Tibial artery (tissue), 4 donors: ENCODE data around the gene GRIA4.

Source experiments
- DNase-seq, 2 donors: peaks; one replicate each; pipeline ENCODE4 v3.0.0-alpha.2; 2019
- H3K27ac ChIP-seq, 2 donors: fragments of 200-600 bp; sonication (generic) in 1 of 2; 1 replicate in 1 of 2; 2 replicates in 1 of 2; pipeline ENCODE4 v1.5.1; 2018 to 2019; ENCODE audit warnings: mild to moderate bottlenecking in 1 of 2
- H3K27me3 ChIP-seq, 2 donors: fragments of 200-600 bp; sonication (generic) in 1 of 2; one replicate each; pipeline versions ENCODE4 v1.5.1 to v1.6.0; 2016 to 2019
- H3K36me3 ChIP-seq, 3 donors: fragments of 200-600 bp; sonication (generic) in 2 of 3; one replicate each; pipeline ENCODE4 v1.5.1; 2016 to 2019; ENCODE audit warnings: mild to moderate bottlenecking in 2 of 3
- H3K4me1 ChIP-seq, 4 donors: fragments of 200-600 bp; sonication (generic) in 2 of 4; 1 replicate in 3 of 4; 2 replicates in 1 of 4; pipeline ENCODE4 v1.5.1; 2016 to 2019
- H3K4me3 ChIP-seq, 2 donors: fragments of 200-600 bp; sonication (generic) in 1 of 2; 1 replicate in 1 of 2; 2 replicates in 1 of 2; pipeline ENCODE4 v1.5.1; 2018 to 2019; ENCODE audit warnings: mild to moderate bottlenecking in 2 of 2
- H3K9me3 ChIP-seq, 3 donors: fragments of 200-600 bp; sonication (generic) in 1 of 3; one replicate each; pipeline ENCODE4 v1.5.1; 2016 to 2019
- intact Hi-C: fragments of 100-400 bp; cut with DNase I; formaldehyde crosslinking; loops from one replicate; pipeline ENCODE4 v1.15.0; 2023; ENCODE audit warnings: low total_unique reads
- TF ChIP-seq, protein P1 (sequence below), 2 experiments: fragments of 200-600 bp in 1 of 2; fragments of 450-650 bp in 1 of 2; IDR thresholded peaks; one replicate each; pipeline ENCODE4 v1.5.1; 2017 to 2019; ENCODE audit warnings: antibody characterized with exemption in 2 of 2, mild to moderate bottlenecking in 1 of 2, moderate library complexity in 1 of 2

GRIA4 gene

DNA sequence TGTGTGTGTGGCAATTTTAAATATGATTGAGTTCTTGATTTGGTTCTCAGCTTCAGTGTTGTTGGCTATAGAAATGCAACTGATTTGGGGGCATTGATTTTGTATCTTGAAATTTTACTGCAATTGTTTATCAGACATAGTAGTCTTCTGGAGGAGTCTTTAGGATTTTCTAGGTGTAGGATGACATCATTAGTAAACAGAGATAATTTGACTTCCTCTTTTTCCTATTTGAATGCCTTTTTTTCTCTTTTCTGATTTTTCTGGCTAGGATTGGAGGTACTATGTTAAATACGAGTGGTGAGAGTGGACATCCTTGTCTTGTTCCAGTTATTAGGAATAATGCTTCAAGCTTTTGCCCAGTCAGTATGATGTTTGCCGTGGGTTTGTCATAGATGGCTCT is 287.3 kb downstream of the GRIA4 start:
- TF ChIP-seq, protein P1, sequence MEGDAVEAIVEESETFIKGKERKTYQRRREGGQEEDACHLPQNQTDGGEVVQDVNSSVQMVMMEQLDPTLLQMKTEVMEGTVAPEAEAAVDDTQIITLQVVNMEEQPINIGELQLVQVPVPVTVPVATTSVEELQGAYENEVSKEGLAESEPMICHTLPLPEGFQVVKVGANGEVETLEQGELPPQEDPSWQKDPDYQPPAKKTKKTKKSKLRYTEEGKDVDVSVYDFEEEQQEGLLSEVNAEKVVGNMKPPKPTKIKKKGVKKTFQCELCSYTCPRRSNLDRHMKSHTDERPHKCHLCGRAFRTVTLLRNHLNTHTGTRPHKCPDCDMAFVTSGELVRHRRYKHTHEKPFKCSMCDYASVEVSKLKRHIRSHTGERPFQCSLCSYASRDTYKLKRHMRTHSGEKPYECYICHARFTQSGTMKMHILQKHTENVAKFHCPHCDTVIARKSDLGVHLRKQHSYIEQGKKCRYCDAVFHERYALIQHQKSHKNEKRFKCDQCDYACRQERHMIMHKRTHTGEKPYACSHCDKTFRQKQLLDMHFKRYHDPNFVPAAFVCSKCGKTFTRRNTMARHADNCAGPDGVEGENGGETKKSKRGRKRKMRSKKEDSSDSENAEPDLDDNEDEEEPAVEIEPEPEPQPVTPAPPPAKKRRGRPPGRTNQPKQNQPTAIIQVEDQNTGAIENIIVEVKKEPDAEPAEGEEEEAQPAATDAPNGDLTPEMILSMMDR (IDR thresholded peaks at IDR 0.05): no peak
- Histone ChIP-seq H3K36me3 (no peaks in the 10 kb centered on the region), H3K9me3 (no peaks in the 10 kb centered on the region), H3K27ac (no peak overlapping the region), H3K4me3 (no peak overlapping the region), H3K4me1 (no peaks in the 10 kb centered on the region), H3K27me3 (no peaks in the 10 kb centered on the region)
- no peak for DNase-seq
- intact Hi-C loops: no loop called here

DNA sequence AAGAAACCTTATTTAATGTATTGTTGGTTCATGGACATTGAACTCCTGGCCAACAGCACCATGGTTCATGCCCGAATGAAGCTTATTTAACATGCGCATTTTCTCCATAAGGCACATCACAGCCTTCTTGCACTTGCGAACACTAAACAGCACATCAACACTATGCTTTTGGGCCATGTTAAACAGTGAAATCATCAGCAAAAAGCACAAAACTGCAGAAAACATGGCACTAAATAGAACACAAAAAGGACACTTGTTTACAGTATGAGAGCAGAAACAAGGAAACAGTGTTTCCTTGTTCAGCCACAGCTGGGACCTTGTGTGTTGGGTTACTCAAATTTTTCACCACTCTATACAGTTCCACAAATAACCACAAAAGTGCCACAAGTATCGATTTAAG is 289.9 kb downstream of the GRIA4 start:
- DNase-seq: no peak
- no peaks in the 10 kb centered on the region for H3K9me3 ChIP-seq
- intact Hi-C loops: no loop called here
- no peaks in the 10 kb centered on the region for H3K27me3 ChIP-seq
- H3K27ac ChIP-seq: no peak overlapping the region
- H3K4me3 ChIP-seq: no peak overlapping the region
- H3K36me3 ChIP-seq: no peaks in the 10 kb centered on the region
- H3K4me1 ChIP-seq: no peaks in the 10 kb centered on the region
- TF ChIP-seq, protein P1 (IDR thresholded peaks at IDR 0.05): no peak

DNA sequence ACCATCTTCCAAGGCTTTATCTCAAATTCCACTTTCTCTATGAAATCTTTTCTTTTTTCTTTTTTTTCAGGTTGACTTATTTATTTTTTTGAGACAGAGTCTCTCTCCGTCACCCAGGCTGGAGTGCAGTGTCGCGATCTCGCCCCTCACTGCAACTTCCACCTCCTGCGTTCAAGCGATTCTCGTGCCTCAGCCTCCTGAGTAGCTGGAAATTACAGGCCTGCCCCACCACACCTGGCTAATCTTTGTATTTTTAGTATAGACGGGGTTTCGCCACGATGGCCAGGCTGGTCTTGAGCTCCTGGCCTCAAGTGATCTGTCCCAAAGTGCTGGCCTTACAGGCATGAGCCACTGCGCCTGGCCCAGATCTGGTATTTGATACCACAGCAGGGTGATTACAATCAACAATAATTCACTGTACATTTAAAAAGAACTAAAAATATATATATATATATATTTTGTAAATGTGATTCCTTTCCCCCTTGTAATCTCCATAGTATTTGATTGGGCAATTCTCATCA is 290.7 kb downstream of the GRIA4 start:
- Histone ChIP-seq H3K4me1 (no peaks in the 10 kb centered on the region), H3K36me3 (no peaks in the 10 kb centered on the region), H3K27me3 (no peaks in the 10 kb centered on the region), H3K4me3 (no peak overlapping the region), H3K27ac (no peak overlapping the region), H3K9me3 (no peaks in the 10 kb centered on the region)
- TF ChIP-seq, protein P1 (IDR thresholded peaks at IDR 0.05): no peak
- intact Hi-C loops: no loop called here
- DNase-seq: no peak

DNA sequence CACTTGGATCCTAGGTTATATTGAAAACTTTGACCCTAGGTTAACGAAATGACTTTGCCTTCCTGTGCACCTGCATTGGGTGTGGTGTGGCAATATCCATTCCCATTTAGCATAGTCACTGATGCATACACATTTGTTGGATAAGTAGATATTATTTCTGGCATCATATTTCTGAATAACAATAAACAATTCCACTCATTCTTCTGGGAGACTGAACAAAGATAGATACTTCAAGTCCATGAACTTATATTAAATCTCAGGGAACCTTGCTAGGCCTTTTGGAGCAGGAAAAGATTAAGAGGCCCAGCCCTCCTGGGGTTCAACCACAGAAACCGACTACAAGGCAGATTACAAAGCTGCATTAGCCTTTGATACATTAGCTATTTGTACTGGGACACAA is 293.2 kb downstream of the GRIA4 start:
- TF ChIP-seq, protein P1 (IDR thresholded peaks at IDR 0.05): no peak

DNA sequence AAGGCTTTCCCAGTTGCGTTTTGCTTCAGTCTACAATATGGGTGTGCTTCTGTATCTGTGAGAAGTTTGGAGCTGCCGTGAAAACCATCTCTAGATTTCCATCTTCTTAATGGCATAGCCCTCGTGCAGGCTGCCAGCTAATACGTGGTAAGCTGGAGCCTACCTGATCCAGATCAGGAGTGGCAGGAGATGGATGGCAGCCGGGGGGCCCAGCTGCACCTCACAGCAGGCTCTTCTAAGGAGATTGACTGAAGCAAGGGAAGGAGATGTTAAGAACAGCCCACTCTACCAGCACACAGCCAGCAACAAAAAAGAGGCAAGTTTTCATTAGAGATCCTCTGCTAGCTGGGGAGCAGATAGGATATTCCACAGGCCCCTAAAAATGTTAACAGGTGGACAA is 296.6 kb downstream of the GRIA4 start:
- no peak for DNase-seq
- H3K9me3 ChIP-seq: no peaks in the 10 kb centered on the region
- H3K4me3 ChIP-seq: no peak overlapping the region
- no peaks in the 10 kb centered on the region for H3K36me3 ChIP-seq
- no peaks in the 10 kb centered on the region for H3K4me1 ChIP-seq
- H3K27ac ChIP-seq: no peak overlapping the region
- H3K27me3 ChIP-seq: no peaks in the 10 kb centered on the region
- intact Hi-C loops: no loop called here
- TF ChIP-seq, protein P1 (IDR thresholded peaks at IDR 0.05): no peak

More for the DNA sequence above, 293.2 kb downstream of the GRIA4 start:
- no peak overlapping the region for H3K4me3 ChIP-seq
- no peak overlapping the region for H3K27ac ChIP-seq
- no peaks in the 10 kb centered on the region for H3K4me1 ChIP-seq
- DNase-seq: no peak
- no peaks in the 10 kb centered on the region for H3K36me3 ChIP-seq
- H3K9me3 ChIP-seq: no peaks in the 10 kb centered on the region
- no peaks in the 10 kb centered on the region for H3K27me3 ChIP-seq
- intact Hi-C loops: no loop called here

DNA sequence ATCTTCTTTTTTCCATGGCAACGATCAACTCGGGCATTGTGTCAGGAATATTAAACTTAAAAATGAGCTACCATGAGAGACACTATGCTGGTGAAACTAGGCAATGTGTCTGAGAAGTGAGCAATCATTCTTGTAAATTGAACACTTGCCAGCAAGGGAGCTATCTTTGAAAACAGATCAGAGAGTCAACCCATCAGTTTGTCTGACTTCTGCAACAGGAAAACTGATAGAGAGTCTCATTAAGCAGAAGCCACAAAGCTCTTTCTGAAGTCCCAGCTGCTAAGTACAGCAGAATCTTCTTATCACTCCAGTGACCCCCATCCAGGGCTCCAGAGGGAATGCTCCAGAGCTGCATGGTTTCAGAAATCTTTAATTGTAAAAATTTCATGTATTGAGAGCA is 297.4 kb downstream of the GRIA4 start:
- H3K36me3 ChIP-seq: no peaks in the 10 kb centered on the region
- H3K4me3 ChIP-seq: no peak overlapping the region
- H3K27ac ChIP-seq: no peak overlapping the region
- intact Hi-C loops: no loop called here
- H3K9me3 ChIP-seq: no peaks in the 10 kb centered on the region
- DNase-seq: no peak
- H3K4me1 ChIP-seq: no peaks in the 10 kb centered on the region
- H3K27me3 ChIP-seq: no peaks in the 10 kb centered on the region
- TF ChIP-seq, protein P1 (IDR thresholded peaks at IDR 0.05): no peak
